Coronary artery (tissue), 2 donors: ENCODE results near the gene TENT4B.

Experiments used
- DNase-seq: peaks from one replicate; pipeline ENCODE4 v3.0.0-alpha.2; 2017; ENCODE audit warnings: low spot score
- H3K27ac ChIP-seq, 2 donors: fragments of 200-600 bp; sonication (generic); one replicate each; pipeline ENCODE4 v1.5.1; 2016 to 2019
- H3K4me3 ChIP-seq: fragments of 200-600 bp; sonication (generic); 2 replicates; pipeline ENCODE4 v1.5.1; 2016; ENCODE audit warnings: mild to moderate bottlenecking, moderate library complexity
- CTCF ChIP-seq: fragments of 200-600 bp; sonication (generic); IDR thresholded peaks from one replicate; pipeline ENCODE4 v1.5.1; 2019; ENCODE audit warnings: antibody characterized with exemption

The TENT4B gene

DNA sequence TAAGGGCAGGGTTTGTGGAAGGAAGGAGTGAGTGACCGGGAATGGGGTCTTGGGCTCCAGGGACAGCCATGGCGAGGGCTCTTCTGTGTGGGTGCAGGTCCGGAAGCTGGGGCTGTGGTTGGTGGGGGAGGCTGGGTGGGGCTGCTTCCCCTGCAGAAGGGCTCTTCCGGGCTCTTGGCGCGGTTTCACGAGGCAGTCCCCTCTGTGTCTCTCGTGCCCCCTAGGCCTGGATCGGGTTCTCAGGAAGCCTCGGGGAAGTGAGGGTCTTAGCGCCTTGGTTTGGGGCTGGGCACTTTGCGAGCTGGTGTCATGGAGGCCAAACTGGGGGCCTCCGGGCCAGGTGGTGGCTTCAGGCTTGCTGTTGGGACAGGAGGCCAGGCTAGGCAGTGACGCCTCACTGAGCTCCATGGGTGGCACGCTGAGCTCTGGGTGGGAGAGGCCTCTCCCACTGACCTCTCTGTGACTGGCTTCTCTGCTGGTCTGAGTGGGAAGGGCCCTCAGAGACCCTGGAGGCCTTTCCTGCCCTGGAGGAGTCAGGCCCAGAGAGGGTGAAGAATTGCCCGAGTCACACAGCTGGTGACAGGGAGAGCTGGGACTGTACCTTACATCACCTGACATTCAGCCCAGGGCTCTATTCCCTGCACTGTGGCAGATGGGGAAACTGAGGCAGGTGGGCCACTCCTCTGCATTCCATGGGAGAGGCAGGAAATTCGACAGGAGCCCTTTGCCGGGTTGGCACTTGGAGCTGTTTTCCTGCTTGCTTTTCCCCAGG lies 121.4 kb downstream of the TENT4B start:
- Histone ChIP-seq H3K4me3 (peak overlapping the region; percentile 57), H3K27ac (peak overlapping the region; percentile 27 to 81)
- no peak for TF ChIP-seq CTCF
- DNase-seq = no peak

DNA sequence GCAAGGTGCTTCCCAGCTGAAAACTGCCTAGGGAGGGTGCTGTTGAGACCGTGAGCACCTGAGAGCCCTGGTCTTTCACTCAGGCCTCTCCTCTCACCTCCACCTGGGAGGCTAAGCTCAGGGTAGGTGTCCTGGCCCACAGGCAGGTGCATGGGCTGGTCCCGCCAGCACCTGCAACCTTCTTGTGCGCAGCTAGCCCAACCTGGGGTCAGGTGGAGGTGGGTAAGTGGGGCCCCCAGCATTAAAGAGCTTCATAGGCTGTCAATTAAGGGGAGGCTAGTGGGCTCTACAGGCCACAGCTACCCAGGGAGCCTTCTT lies 122.0 kb downstream of the TENT4B start:
- Histone ChIP-seq H3K4me3 (peak overlapping the region; percentile 57), H3K27ac (peak overlapping the region in 1 of 2 donors; percentile 81)
- DNase-seq = no peak
- TF ChIP-seq CTCF = no peak

DNA sequence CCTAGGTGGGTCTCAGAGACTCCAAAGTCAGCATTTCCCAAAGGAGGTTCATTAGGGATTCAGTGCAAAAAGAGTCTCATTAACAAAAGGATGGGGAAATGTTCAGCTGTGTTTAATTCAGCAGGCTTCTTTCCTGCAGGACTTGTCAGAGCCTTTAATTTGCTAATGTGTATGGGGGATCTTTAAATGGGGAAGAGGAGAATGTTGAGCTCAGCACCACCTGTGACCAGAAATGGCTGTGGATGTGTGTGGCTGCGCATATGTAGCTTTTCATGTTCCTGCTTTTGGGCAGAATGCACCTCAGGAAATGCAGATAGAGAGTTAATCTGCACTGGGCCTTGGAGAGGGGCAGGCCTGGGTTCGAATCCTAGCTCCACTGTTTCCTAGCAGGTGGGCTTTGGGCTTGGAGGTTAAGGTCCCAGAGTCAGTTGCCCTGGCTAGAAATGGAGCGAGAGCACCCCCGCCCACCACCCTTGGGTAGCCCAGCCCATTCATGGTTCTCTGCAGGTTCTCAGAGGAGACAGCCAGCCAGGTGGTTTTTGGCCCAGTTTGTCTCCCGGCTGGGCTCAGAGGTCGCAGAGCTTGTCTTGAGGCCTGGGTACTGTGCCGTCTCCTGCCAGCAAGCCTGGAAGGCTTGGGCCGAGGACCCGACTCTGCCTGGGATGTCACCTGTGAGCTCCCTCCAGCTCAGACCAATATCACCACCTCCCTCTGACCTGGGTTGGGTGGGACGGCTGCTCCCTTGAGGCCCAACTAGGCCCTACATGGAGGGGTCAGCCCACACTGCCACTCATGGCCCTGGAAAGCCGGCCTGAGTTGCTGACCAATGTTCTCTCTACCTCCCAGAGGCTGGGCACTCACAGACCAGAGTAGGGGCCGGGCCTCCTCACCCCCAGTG lies 122.6 kb downstream of the TENT4B start:
- peak overlapping the region; percentile 9 for H3K4me3 ChIP-seq
- DNase-seq = no peak
- TF ChIP-seq CTCF = no peak
- H3K27ac ChIP-seq = peak overlapping the region in 1 of 2 donors; percentile 81

- no peak overlapping the region for H3K4me3 ChIP-seq
Observed at GRCh38 chr16:50276326-50276640, 123.2 kb downstream of the TENT4B start.

GRCh38 chr16:50276801-50277555 lies 123.9 kb downstream of the TENT4B start:
- peak overlapping the region in 1 of 2 donors; percentile 35 for H3K27ac ChIP-seq
- no peak overlapping the region for H3K4me3 ChIP-seq
- DNase-seq = no peak
- TF ChIP-seq CTCF = no peak

More at GRCh38 chr16:50276326-50276640, 123.2 kb downstream of the TENT4B start:
- TF ChIP-seq CTCF = no peak
- H3K27ac ChIP-seq = peak overlapping the region in 1 of 2 donors; percentile 40
- DNase-seq = no peak

DNA sequence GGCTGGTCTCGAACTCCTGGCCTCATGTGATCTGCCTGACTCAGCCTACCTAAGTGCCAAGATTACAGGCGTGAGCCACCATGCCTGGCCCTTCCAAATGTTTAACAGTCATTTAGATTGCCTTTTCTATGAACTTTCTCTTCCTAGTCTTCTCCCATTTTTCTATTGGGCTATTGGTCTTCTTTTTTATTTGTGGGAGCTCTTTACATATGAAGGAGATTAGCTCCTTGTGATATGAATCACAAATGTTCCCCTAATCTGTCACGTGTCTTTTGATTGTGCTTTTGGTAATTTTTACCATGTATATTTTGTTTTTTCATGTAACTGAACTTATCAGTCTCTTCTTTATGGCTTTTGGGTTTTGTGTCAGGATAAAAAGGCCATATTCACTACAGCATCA lies 125.1 kb downstream of the TENT4B start:
- no peak overlapping the region for H3K27ac ChIP-seq
- TF ChIP-seq CTCF = no peak
- H3K4me3 ChIP-seq = no peak overlapping the region
- no peak for DNase-seq
